HEK293 (cell line): ENCODE measurements around the gene TMEM222.

Experiments used
- BCL11A ChIP-seq: fragments of 450-650 bp; formaldehyde crosslinking; IDR thresholded peaks from 2 replicates; pipeline ENCODE4 v1.5.1; 2016; ENCODE audit warnings: low read depth, missing biosample characterization, missing genetic modification characterization
- GLI4 ChIP-seq: fragments of 450-650 bp; formaldehyde crosslinking; IDR thresholded peaks from 2 replicates; pipeline ENCODE4 v1.5.1; 2016; ENCODE audit warnings: missing biosample characterization, missing genetic modification characterization
- SCRT2 ChIP-seq: fragments of 450-650 bp; formaldehyde crosslinking; IDR thresholded peaks from 2 replicates; pipeline ENCODE4 v1.5.1; 2016; ENCODE audit warnings: missing biosample characterization, missing genetic modification characterization
- ZBTB1 ChIP-seq: fragments of 450-650 bp; formaldehyde crosslinking; IDR thresholded peaks from 2 replicates; pipeline ENCODE4 v1.5.1; 2016; ENCODE audit warnings: missing biosample characterization, missing genetic modification characterization
- ZBTB17 ChIP-seq: fragments of 450-650 bp; formaldehyde crosslinking; IDR thresholded peaks from 2 replicates; pipeline ENCODE4 v1.5.1; 2016; ENCODE audit warnings: missing biosample characterization, missing genetic modification characterization
- ZBTB48 ChIP-seq: fragments of 450-650 bp; formaldehyde crosslinking; IDR thresholded peaks from 2 replicates; pipeline ENCODE4 v1.5.1; 2016; ENCODE audit warnings: missing biosample characterization, missing genetic modification characterization
- ZEB2 ChIP-seq: fragments of 450-650 bp; formaldehyde crosslinking; IDR thresholded peaks from 2 replicates; pipeline ENCODE4 v1.5.1; 2016; ENCODE audit warnings: missing biosample characterization, missing genetic modification characterization
- ZNF10 ChIP-seq: fragments of 450-650 bp; formaldehyde crosslinking; IDR thresholded peaks from 2 replicates; pipeline ENCODE4 v1.5.1; 2017; ENCODE audit warnings: missing biosample characterization, missing genetic modification characterization
- ZNF16 ChIP-seq: fragments of 450-650 bp; formaldehyde crosslinking; IDR thresholded peaks from 2 replicates; pipeline ENCODE4 v1.5.1; 2016; ENCODE audit warnings: low read depth, missing biosample characterization, missing genetic modification characterization
- ZNF169 ChIP-seq: fragments of 450-650 bp; formaldehyde crosslinking; IDR thresholded peaks from 2 replicates; pipeline ENCODE4 v1.5.1; 2016; ENCODE audit warnings: missing biosample characterization, missing genetic modification characterization
- ZNF174 ChIP-seq: fragments of 450-650 bp; formaldehyde crosslinking; IDR thresholded peaks from 2 replicates; pipeline ENCODE4 v1.5.0; 2017; ENCODE audit warnings: missing biosample characterization, mild to moderate bottlenecking, missing genetic modification characterization
- ZNF19 ChIP-seq: fragments of 450-650 bp; formaldehyde crosslinking; IDR thresholded peaks from 2 replicates; pipeline ENCODE4; 2016; ENCODE audit warnings: missing biosample characterization, missing genetic modification characterization, low read depth
- ZNF324 ChIP-seq: fragments of 450-650 bp; formaldehyde crosslinking; IDR thresholded peaks from 2 replicates; pipeline ENCODE4 v1.5.1; 2016; ENCODE audit warnings: missing biosample characterization, missing genetic modification characterization
- ZNF416 ChIP-seq: fragments of 450-650 bp; formaldehyde crosslinking; IDR thresholded peaks from 2 replicates; pipeline ENCODE4 v1.5.1; 2016; ENCODE audit warnings: missing biosample characterization, missing genetic modification characterization
- ZNF510 ChIP-seq: fragments of 450-650 bp; formaldehyde crosslinking; IDR thresholded peaks from 2 replicates; pipeline ENCODE4 v1.5.1; 2018; ENCODE audit warnings: mild to moderate bottlenecking, missing genetic modification characterization, missing biosample characterization; ENCODE audit not compliant: insufficient replicate concordance
- ZNF529 ChIP-seq: fragments of 450-650 bp; formaldehyde crosslinking; IDR thresholded peaks from 2 replicates; pipeline ENCODE4 v1.5.1; 2017; ENCODE audit warnings: missing genetic modification characterization, missing biosample characterization; ENCODE audit not compliant: insufficient replicate concordance
- ZNF555 ChIP-seq: fragments of 450-650 bp; formaldehyde crosslinking; conservative IDR thresholded peaks from 2 replicates; pipeline ENCODE4 v1.5.1; 2017; ENCODE audit warnings: missing biosample characterization, mild to moderate bottlenecking, missing genetic modification characterization, inconsistent platforms
- ZNF785 ChIP-seq: fragments of 450-650 bp; formaldehyde crosslinking; IDR thresholded peaks from 2 replicates; pipeline ENCODE4 v1.5.1; 2016; ENCODE audit warnings: missing biosample characterization, missing genetic modification characterization
- ZNF791 ChIP-seq: fragments of 450-650 bp; formaldehyde crosslinking; IDR thresholded peaks from 2 replicates; pipeline ENCODE4 v1.5.1; 2016; ENCODE audit warnings: missing biosample characterization, missing genetic modification characterization
- ZNF792 ChIP-seq: fragments of 450-650 bp; formaldehyde crosslinking; IDR thresholded peaks from 2 replicates; pipeline ENCODE4 v1.5.1; 2016; ENCODE audit warnings: missing biosample characterization, missing genetic modification characterization
- ZNF830 ChIP-seq: fragments of 450-650 bp; IDR thresholded peaks from 2 replicates; pipeline ENCODE4 v1.5.0; 2018; ENCODE audit warnings: missing biosample characterization, missing genetic modification characterization, low read depth, mild to moderate bottlenecking, moderate library complexity
- TF ChIP-seq, protein P1 (sequence below): fragments of 450-650 bp; formaldehyde crosslinking; IDR thresholded peaks from 2 replicates; pipeline ENCODE4 v1.5.1; 2016; ENCODE audit warnings: missing biosample characterization, missing genetic modification characterization
- TF ChIP-seq, protein P2 (sequence below): fragments of 450-650 bp; formaldehyde crosslinking; conservative IDR thresholded peaks from 2 replicates; pipeline ENCODE4 v1.5.1; 2016; ENCODE audit warnings: low read depth, missing biosample characterization, missing genetic modification characterization
- TF ChIP-seq, protein P3 (sequence below): fragments of 450-650 bp; formaldehyde crosslinking; IDR thresholded peaks from 2 replicates; pipeline ENCODE4 v1.5.1; 2016; ENCODE audit warnings: missing biosample characterization, missing genetic modification characterization
- TF ChIP-seq, protein P4 (sequence below): fragments of 450-650 bp; formaldehyde crosslinking; IDR thresholded peaks from 2 replicates; pipeline ENCODE4 v1.5.1; 2016; ENCODE audit warnings: missing biosample characterization, missing genetic modification characterization
- TF ChIP-seq, protein P5 (sequence below): fragments of 450-650 bp; formaldehyde crosslinking; conservative IDR thresholded peaks from 2 replicates; pipeline ENCODE4 v1.5.1; 2016; ENCODE audit warnings: low read depth, missing biosample characterization, missing genetic modification characterization
- TF ChIP-seq, protein P6 (sequence below): fragments of 450-650 bp; formaldehyde crosslinking; IDR thresholded peaks from 2 replicates; pipeline ENCODE4 v1.5.1; 2017; ENCODE audit warnings: missing biosample characterization, missing genetic modification characterization

The TMEM222 gene

DNA sequence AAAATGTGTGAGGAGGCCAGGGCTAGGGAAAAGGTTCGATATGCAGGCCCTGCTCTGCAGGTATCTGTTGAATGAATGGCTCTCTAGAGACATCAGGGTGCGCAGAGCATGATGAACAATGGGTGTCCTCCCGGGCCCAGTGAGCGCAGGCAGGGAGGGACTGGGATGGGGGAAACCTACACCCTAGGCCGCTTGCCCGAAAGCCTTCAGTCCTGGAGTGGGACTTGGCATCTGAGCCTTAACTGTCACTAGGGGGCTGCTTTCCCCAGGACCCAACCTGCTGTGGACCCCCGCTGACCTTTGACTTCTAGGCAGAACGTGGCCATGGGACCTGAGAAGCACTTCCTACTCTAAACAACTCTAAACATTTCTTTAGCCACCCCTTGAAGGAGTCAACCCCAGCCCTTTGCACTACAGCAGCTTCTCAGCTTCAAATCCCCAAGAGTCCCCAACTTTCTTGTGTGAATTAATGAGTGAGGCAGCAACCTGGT lies 45.2 kb downstream of the TMEM222 start (continued):
- TF ChIP-seq, protein P1, sequence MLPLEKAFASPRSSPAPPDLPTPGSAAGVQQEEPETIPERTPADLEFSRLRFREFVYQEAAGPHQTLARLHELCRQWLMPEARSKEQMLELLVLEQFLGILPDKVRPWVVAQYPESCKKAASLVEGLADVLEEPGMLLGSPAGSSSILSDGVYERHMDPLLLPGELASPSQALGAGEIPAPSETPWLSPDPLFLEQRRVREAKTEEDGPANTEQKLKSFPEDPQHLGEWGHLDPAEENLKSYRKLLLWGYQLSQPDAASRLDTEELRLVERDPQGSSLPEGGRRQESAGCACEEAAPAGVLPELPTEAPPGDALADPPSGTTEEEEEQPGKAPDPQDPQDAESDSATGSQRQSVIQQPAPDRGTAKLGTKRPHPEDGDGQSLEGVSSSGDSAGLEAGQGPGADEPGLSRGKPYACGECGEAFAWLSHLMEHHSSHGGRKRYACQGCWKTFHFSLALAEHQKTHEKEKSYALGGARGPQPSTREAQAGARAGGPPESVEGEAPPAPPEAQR (tag by site-specific recombination) = no peak
- TF ChIP-seq ZBTB48 = 0 out of 2 replicates have a peak, but pooled peaks have one; percentile 12
- no peak for TF ChIP-seq ZNF169 (tag by site-specific recombination)
- TF ChIP-seq ZNF174 (tag by site-specific recombination) = no peak
- TF ChIP-seq, protein P2, sequence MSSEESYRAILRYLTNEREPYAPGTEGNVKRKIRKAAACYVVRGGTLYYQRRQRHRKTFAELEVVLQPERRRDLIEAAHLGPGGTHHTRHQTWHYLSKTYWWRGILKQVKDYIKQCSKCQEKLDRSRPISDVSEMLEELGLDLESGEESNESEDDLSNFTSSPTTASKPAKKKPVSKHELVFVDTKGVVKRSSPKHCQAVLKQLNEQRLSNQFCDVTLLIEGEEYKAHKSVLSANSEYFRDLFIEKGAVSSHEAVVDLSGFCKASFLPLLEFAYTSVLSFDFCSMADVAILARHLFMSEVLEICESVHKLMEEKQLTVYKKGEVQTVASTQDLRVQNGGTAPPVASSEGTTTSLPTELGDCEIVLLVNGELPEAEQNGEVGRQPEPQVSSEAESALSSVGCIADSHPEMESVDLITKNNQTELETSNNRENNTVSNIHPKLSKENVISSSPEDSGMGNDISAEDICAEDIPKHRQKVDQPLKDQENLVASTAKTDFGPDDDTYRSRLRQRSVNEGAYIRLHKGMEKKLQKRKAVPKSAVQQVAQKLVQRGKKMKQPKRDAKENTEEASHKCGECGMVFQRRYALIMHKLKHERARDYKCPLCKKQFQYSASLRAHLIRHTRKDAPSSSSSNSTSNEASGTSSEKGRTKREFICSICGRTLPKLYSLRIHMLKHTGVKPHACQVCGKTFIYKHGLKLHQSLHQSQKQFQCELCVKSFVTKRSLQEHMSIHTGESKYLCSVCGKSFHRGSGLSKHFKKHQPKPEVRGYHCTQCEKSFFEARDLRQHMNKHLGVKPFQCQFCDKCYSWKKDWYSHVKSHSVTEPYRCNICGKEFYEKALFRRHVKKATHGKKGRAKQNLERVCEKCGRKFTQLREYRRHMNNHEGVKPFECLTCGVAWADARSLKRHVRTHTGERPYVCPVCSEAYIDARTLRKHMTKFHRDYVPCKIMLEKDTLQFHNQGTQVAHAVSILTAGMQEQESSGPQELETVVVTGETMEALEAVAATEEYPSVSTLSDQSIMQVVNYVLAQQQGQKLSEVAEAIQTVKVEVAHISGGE (tag by site-specific recombination) = peak; percentile 6; the same call in 1 of the 2 replicates
- TF ChIP-seq ZNF16 (tag by site-specific recombination) = no peak
- no peak for TF ChIP-seq ZBTB1 (tag by site-specific recombination)
- TF ChIP-seq, protein P3, sequence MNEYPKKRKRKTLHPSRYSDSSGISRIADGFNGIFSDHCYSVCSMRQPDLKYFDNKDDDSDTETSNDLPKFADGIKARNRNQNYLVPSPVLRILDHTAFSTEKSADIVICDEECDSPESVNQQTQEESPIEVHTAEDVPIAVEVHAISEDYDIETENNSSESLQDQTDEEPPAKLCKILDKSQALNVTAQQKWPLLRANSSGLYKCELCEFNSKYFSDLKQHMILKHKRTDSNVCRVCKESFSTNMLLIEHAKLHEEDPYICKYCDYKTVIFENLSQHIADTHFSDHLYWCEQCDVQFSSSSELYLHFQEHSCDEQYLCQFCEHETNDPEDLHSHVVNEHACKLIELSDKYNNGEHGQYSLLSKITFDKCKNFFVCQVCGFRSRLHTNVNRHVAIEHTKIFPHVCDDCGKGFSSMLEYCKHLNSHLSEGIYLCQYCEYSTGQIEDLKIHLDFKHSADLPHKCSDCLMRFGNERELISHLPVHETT (tag by site-specific recombination) = no peak
- no peak for TF ChIP-seq ZNF529 (tag by site-specific recombination)
- TF ChIP-seq SCRT2 (tag by site-specific recombination) = peak; percentile 90; the same call in 1 of the 2 replicates
- no peak for TF ChIP-seq ZNF10 (tag by site-specific recombination)
- TF ChIP-seq ZNF792 = no peak
- TF ChIP-seq ZNF510 (tag by site-specific recombination) = no peak
- TF ChIP-seq ZNF19 (tag by site-specific recombination) = no peak
- TF ChIP-seq ZNF830 (tag by site-specific recombination) = no peak
- TF ChIP-seq ZBTB17 = no peak
- TF ChIP-seq ZNF324 = no peak
- TF ChIP-seq, protein P4, sequence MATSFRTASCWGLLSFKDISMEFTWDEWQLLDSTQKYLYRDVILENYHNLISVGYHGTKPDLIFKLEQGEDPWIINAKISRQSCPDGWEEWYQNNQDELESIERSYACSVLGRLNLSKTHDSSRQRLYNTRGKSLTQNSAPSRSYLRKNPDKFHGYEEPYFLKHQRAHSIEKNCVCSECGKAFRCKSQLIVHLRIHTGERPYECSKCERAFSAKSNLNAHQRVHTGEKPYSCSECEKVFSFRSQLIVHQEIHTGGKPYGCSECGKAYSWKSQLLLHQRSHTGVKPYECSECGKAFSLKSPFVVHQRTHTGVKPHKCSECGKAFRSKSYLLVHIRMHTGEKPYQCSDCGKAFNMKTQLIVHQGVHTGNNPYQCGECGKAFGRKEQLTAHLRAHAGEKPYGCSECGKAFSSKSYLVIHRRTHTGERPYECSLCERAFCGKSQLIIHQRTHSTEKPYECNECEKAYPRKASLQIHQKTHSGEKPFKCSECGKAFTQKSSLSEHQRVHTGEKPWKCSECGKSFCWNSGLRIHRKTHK (tag by site-specific recombination) = no peak
- TF ChIP-seq ZNF416 (tag by site-specific recombination) = no peak
- TF ChIP-seq, protein P5, sequence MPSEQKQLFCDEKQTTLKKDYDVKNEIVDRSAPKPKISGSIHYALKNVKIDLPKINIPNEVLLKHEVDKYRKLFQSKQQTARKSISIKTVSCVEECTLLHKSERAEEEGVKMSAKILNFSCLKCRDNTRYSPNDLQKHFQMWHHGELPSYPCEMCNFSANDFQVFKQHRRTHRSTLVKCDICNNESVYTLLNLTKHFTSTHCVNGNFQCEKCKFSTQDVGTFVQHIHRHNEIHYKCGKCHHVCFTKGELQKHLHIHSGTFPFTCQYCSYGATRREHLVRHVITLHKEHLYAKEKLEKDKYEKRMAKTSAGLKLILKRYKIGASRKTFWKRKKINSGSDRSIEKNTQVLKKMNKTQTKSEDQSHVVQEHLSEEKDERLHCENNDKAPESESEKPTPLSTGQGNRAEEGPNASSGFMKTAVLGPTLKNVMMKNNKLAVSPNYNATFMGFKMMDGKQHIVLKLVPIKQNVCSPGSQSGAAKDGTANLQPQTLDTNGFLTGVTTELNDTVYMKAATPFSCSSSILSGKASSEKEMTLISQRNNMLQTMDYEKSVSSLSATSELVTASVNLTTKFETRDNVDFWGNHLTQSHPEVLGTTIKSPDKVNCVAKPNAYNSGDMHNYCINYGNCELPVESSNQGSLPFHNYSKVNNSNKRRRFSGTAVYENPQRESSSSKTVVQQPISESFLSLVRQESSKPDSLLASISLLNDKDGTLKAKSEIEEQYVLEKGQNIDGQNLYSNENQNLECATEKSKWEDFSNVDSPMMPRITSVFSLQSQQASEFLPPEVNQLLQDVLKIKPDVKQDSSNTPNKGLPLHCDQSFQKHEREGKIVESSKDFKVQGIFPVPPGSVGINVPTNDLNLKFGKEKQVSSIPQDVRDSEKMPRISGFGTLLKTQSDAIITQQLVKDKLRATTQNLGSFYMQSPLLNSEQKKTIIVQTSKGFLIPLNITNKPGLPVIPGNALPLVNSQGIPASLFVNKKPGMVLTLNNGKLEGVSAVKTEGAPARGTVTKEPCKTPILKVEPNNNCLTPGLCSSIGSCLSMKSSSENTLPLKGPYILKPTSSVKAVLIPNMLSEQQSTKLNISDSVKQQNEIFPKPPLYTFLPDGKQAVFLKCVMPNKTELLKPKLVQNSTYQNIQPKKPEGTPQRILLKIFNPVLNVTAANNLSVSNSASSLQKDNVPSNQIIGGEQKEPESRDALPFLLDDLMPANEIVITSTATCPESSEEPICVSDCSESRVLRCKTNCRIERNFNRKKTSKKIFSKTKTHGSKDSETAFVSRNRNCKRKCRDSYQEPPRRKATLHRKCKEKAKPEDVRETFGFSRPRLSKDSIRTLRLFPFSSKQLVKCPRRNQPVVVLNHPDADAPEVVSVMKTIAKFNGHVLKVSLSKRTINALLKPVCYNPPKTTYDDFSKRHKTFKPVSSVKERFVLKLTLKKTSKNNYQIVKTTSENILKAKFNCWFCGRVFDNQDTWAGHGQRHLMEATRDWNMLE (tag by site-specific recombination) = no peak
- TF ChIP-seq ZNF791 (tag by site-specific recombination) = no peak
- no peak for TF ChIP-seq ZNF785 (tag by site-specific recombination)
- TF ChIP-seq, protein P6, sequence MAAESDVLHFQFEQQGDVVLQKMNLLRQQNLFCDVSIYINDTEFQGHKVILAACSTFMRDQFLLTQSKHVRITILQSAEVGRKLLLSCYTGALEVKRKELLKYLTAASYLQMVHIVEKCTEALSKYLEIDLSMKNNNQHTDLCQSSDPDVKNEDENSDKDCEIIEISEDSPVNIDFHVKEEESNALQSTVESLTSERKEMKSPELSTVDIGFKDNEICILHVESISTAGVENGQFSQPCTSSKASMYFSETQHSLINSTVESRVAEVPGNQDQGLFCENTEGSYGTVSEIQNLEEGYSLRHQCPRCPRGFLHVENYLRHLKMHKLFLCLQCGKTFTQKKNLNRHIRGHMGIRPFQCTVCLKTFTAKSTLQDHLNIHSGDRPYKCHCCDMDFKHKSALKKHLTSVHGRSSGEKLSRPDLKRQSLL = no peak
- TF ChIP-seq ZEB2 (tag by site-specific recombination) = no peak
- no peak for TF ChIP-seq ZNF555 (tag by site-specific recombination)
- no peak for TF ChIP-seq BCL11A (tag by site-specific recombination)
- TF ChIP-seq GLI4 (tag by site-specific recombination) = no peak
